Stimulated activated CD8-positive, alpha-beta memory T cell treated with anti-CD3 and anti-CD28 coated beads, Interleukin-7, amount 100 ng/mL, for 1 hour (primary cell): ENCODE measurements around the gene CCDC127.
"Not testable (repeated sequence)": the region's sequence is repeated elsewhere in the genome, so short reads cannot be mapped to it uniquely, and the experiment has no call there.

Experiments
- DNase-seq, 2 donors: peaks; one replicate each; pipeline ENCODE4 v3.0.0-alpha.2; 2020; ENCODE audit warnings: low read depth in 2 of 2

CCDC127 gene

GRCh38 chr5:203246-203930, 14.6 kb downstream of the CCDC127 start:
- DNase-seq: no peak

GRCh38 chr5:201672-202071, 16.3 kb downstream of the CCDC127 start:
- no peak for DNase-seq

GRCh38 chr5:200985-201384, 17.0 kb downstream of the CCDC127 start:
- DNase-seq: no peak

GRCh38 chr5:199950-200645, 17.9 kb downstream of the CCDC127 start:
- DNase-seq: no peak

GRCh38 chr5:199197-199949, 18.6 kb downstream of the CCDC127 start:
- DNase-seq: no peak

- no peak for DNase-seq
Measured at GRCh38 chr5:198516-199196, 19.3 kb downstream of the CCDC127 start.

GRCh38 chr5:197892-198489, 20.0 kb downstream of the CCDC127 start:
- DNase-seq: no peak

GRCh38 chr5:197031-197430, 20.9 kb downstream of the CCDC127 start:
- DNase-seq: not testable (repeated sequence)

GRCh38 chr5:196350-196749, 21.6 kb downstream of the CCDC127 start:
- no peak for DNase-seq

- DNase-seq: no peak
Measured at GRCh38 chr5:195401-196160, 22.4 kb downstream of the CCDC127 start.

- no peak for DNase-seq
Measured at GRCh38 chr5:194603-195209, 23.2 kb downstream of the CCDC127 start.

- DNase-seq: no peak
Measured at GRCh38 chr5:194102-194501, 23.9 kb downstream of the CCDC127 start.

GRCh38 chr5:192970-193831, 24.8 kb downstream of the CCDC127 start:
- no peak for DNase-seq

GRCh38 chr5:192691-192969, 25.3 kb downstream of the CCDC127 start:
- DNase-seq: no peak

GRCh38 chr5:191949-192690, 25.8 kb downstream of the CCDC127 start:
- DNase-seq: no peak

GRCh38 chr5:191036-191948, 26.7 kb downstream of the CCDC127 start, which contains the start of gene LRRC14B:
LRRC14B (plus strand) TSS chr5:191495; CDS start chr5:191539, 44 bp downstream.
- no peak for DNase-seq

- no peak for DNase-seq
Measured at GRCh38 chr5:190366-191035, 27.5 kb downstream of the CCDC127 start.
